HG03108 (cell line): ENCODE data around the gene ARHGAP31.
A peak's percentile ranks its signal among the peaks of the same experiment; 100 is the strongest.
"Not testable (repeated sequence)": the region's sequence is repeated elsewhere in the genome, so short reads cannot be mapped to it uniquely, and the experiment has no call there.

Source experiments
- ATAC-seq: cut with Tn5 transposase; IDR thresholded peaks from one replicate; pipeline ENCODE4 v1.9.1; 2021; ENCODE audit warnings: moderate library complexity; ENCODE audit not compliant: unreplicated experiment

The ARHGAP31 gene

GRCh38 chr3:119293105-119293870 lies 895 bp upstream of the ARHGAP31 start:
- ATAC-seq, result no peak

DNA sequence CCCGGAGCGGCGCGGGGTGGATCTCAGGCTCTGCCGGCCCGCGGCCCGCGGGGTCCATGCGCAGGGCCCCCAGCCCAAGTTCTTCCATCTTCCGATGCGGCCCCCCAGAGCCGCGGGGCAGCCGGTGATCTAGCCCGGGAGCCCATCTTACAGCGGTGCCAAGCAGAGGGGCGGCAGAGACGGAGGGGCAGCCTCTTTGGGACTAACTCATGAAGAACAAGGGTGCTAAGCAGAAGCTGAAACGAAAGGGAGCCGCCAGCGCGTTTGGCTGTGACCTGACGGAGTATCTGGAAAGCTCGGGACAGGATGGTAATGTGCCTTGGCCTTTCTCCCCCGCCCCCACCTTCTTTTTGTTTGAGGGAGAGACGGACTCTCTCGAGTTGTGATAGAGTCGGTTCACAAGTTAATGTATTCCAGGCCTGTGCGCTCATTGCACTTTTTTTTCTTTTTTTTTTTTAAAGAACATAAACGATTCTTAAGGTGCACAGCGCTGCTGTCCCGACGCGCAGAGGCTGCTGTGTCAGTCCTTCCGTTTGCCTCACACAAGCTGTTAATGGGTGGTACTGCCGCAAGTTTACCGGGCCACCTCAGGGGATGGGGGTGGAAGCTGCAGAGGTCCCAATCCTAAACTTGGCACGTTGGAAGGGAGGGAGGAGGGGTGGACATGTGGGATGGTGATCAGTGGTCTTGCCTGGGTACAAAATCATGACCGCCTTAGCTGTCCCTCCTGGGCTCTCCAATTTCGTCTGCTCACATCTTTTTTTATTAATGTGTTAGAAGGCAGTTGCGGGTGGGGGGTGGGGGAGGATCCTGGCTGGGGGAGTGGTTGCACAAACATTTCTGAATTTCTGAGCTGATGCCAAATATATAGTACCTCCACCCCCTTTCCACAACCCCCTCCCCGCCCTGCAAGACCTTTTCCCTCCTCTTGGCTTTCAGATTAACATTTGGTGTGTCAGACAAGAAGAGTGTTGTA lies 801 bp downstream of the ARHGAP31 start:
- peak; percentile 20 for ATAC-seq

GRCh38 chr3:119295816-119296726 lies 1.9 kb downstream of the ARHGAP31 start:
- no peak for ATAC-seq

- no peak for ATAC-seq
Measured at GRCh38 chr3:119296727-119297122, 2.5 kb downstream of the ARHGAP31 start.

DNA sequence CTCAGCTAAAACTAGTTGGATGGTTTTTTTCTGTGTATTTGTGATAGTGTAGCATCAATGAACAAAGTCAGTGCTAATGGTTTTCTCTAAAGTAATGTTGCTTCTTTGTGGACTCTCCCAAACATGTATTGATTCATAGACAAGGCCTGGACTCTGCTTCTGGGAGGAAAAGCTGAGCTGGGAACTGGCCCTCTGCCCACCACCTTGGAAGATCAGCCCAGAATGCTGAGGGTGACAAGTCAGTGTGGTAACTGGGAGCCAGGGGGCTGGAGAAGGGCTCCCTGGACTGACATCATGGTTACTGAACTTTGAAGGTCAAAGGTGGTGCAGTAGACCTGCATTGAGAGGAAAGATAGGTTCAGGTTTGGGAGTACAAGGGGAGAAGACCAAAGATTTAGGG lies 3.0 kb downstream of the ARHGAP31 start:
- no peak for ATAC-seq

DNA sequence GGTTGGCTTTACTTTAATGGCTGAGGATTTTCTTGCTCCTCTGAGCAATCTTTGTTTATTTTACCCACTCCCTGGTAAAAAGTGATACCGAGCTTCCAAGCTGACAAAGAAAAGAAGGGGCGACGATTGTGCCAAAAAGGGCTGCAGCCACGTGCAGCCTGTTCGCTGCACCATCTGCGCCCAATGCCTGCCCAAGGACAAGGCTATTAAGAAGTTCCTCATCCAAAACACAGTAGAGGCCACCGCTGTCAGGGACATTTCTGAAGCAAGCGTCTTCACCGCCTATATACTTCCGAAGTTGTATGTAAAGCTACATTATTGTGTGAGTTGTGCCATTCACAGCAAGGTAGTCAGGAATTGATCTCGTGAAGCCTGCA lies 4.4 kb downstream of the ARHGAP31 start:
- no peak for ATAC-seq

- ATAC-seq, result no peak
Measured at GRCh38 chr3:119300991-119301391, 6.8 kb downstream of the ARHGAP31 start.

GRCh38 chr3:119301662-119302061 lies 7.5 kb downstream of the ARHGAP31 start:
- no peak for ATAC-seq

DNA sequence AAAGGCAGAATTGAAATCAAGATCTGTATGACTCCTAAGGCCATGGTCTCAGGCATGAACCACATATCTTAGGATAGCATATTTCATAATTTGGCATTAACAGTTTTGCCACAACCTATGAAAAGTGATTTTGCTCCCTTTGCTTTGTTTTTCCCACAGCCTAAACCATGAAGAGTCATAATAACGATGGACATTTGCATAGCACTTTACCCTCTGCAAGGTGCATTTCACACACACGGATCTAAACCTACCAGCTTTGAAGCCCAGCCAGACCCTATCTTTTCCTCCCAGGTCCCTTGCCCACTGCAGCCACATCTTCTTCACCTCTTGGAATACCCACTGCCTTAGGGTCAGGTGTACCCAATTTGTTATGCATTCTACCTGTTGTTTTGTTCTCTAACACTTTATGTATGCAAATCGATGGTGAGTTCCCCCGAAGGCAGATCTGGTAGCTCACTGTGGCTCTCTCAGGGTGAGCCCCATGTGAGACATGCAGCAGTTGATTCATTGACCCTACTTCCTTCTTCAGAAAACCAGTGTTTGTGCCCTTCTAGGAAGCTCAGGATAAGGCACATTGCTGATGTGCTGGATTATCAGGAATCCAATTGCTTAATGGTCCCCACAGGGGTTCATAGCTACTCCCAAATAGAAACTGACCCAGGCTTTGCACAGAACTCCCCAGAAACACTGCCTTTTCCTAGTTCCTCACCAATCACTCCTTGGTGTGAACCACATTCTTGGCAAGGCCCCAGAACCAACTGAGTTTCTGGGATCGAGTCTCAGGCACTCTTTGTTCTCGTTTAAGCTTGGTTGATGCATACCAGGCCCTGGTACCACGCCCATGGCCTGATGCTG lies 8.7 kb downstream of the ARHGAP31 start:
- ATAC-seq, result peak; percentile 43

GRCh38 chr3:119304201-119304713 lies 10.1 kb downstream of the ARHGAP31 start:
- no peak for ATAC-seq

DNA sequence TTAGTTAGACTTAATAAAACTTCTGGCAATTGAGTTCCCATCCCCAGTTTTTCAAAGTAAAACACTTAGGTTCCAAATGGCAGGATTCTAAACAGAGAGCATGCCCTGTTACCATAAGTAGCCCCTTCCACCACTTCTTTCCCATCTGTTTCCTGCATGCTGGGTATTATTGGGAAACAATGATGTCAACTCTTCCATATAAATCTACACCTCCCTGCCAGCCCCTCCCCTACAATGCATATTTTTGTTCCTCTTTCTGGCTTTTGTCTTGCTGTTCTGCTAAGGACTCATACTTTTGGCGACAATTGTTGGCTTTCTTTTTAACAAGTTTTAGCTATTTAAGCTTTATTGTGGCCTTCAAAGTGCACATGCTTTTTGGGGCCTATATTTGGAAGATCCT lies 11.1 kb downstream of the ARHGAP31 start:
- no peak for ATAC-seq

- ATAC-seq, result not testable (repeated sequence)
Measured at GRCh38 chr3:119306378-119306777, 12.2 kb downstream of the ARHGAP31 start.

GRCh38 chr3:119308355-119308754 lies 14.2 kb downstream of the ARHGAP31 start:
- no peak for ATAC-seq

- ATAC-seq, result no peak
Measured at GRCh38 chr3:119309591-119309990, 15.4 kb downstream of the ARHGAP31 start.

- ATAC-seq, result no peak
Measured at GRCh38 chr3:119310071-119310470, 15.9 kb downstream of the ARHGAP31 start.

- ATAC-seq, result no peak
Measured at GRCh38 chr3:119311081-119311925, 17.1 kb downstream of the ARHGAP31 start.

- ATAC-seq, result no peak
Measured at GRCh38 chr3:119313461-119313860, 19.3 kb downstream of the ARHGAP31 start.

- no peak for ATAC-seq
Measured at GRCh38 chr3:119314821-119315220, 20.6 kb downstream of the ARHGAP31 start.
